GM19240 (cell line): ENCODE data around the gene TTC33.

ENCODE experiments used
- DNase-seq: peaks from one replicate; pipeline ENCODE4 v3.0.0; 2011; ENCODE audit warnings: low spot score; ENCODE audit not compliant: insufficient read length

Gene TTC33

GRCh38 chr5:40486437-40487275, 269.1 kb downstream of the TTC33 start:
- no peak for DNase-seq

- no peak for DNase-seq
Observed at GRCh38 chr5:40485021-40485998, 270.5 kb downstream of the TTC33 start.

- DNase-seq, result no peak
Observed at GRCh38 chr5:40484495-40484894, 271.3 kb downstream of the TTC33 start.

- no peak for DNase-seq
Observed at GRCh38 chr5:40483316-40483715, 272.4 kb downstream of the TTC33 start.

GRCh38 chr5:40481241-40481640, 274.5 kb downstream of the TTC33 start:
- DNase-seq, result no peak

- no peak for DNase-seq
Observed at GRCh38 chr5:40480392-40480791, 275.4 kb downstream of the TTC33 start.

- no peak for DNase-seq
Observed at GRCh38 chr5:40479939-40480338, 275.8 kb downstream of the TTC33 start.

GRCh38 chr5:40478766-40479165, 277.0 kb downstream of the TTC33 start:
- no peak for DNase-seq

GRCh38 chr5:40477856-40478546, 277.8 kb downstream of the TTC33 start:
- no peak for DNase-seq

GRCh38 chr5:40475561-40475960, 280.2 kb downstream of the TTC33 start:
- DNase-seq, result no peak

- no peak for DNase-seq
Observed at GRCh38 chr5:40474250-40474649, 281.5 kb downstream of the TTC33 start.

GRCh38 chr5:40465416-40465815, 290.3 kb downstream of the TTC33 start:
- no peak for DNase-seq

GRCh38 chr5:40464511-40464910, 291.2 kb downstream of the TTC33 start:
- DNase-seq, result no peak
